SK-N-SH treated with all-trans-retinoic acid at 6 μM for 48 hours (cell line): ENCODE results near the gene CACNB4.

Experiments
- ATAC-seq: fragments of 200-7000 bp; cut with Tn5 transposase; 3 replicates; pipeline ENCODE4 v1.9.1; 2020; ENCODE audit warnings: mild to moderate bottlenecking, moderate library complexity
- ARNTL ChIP-seq: fragments of 450-650 bp; formaldehyde crosslinking; IDR thresholded peaks from 2 replicates; pipeline ENCODE4 v1.5.0; 2020; ENCODE audit warnings: low read depth, mild to moderate bottlenecking, moderate library complexity, borderline replicate concordance
- BACH2 ChIP-seq: fragments of 250-450 bp; sonication (Bioruptor Pico); IDR thresholded peaks from 2 replicates; pipeline ENCODE4 v1.9.0; 2021; ENCODE audit warnings: mild to moderate bottlenecking, borderline replicate concordance
- CSDC2 ChIP-seq: fragments of 250-450 bp; sonication (Bioruptor Pico); IDR thresholded peaks from 2 replicates; pipeline ENCODE4 v1.5.0; 2020; ENCODE audit warnings: mild to moderate bottlenecking, moderate library complexity
- ESRRG ChIP-seq: fragments of 250-450 bp; sonication (Bioruptor Pico); IDR thresholded peaks from 2 replicates; pipeline ENCODE4 v1.6.1; 2021; ENCODE audit warnings: mild to moderate bottlenecking
- GLIS3 ChIP-seq: fragments of 250-450 bp; sonication (Bioruptor Pico); IDR thresholded peaks from 2 replicates; pipeline ENCODE4 v1.5.0; 2020; ENCODE audit warnings: mild to moderate bottlenecking, moderate library complexity
- ISL1 ChIP-seq: fragments of 250-450 bp; sonication (Bioruptor Pico); IDR thresholded peaks from 2 replicates; pipeline ENCODE4 v2.1.2; 2022; ENCODE audit warnings: mild to moderate bottlenecking, moderate library complexity
- OSR1 ChIP-seq: fragments of 250-450 bp; sonication (Bioruptor Pico); IDR thresholded peaks from 2 replicates; pipeline ENCODE4 v1.8.0; 2022; ENCODE audit warnings: moderate library complexity, mild to moderate bottlenecking, inconsistent platforms
- PPARA ChIP-seq: fragments of 250-450 bp; sonication (Bioruptor Pico); IDR thresholded peaks from 2 replicates; pipeline ENCODE4 v1.5.0; 2020; ENCODE audit warnings: mild to moderate bottlenecking, borderline replicate concordance
- RARB ChIP-seq: fragments of 250-450 bp; sonication (Bioruptor Pico); IDR thresholded peaks from 2 replicates; pipeline ENCODE4 v1.8.0; 2021; ENCODE audit warnings: mild to moderate bottlenecking, moderate library complexity
- SNAI2 ChIP-seq: fragments of 250-450 bp; sonication (Bioruptor Pico); IDR thresholded peaks from 2 replicates; pipeline ENCODE4 v1.5.0; 2020; ENCODE audit warnings: mild to moderate bottlenecking, moderate library complexity
- TCF4 ChIP-seq: fragments of 250-450 bp; sonication (Bioruptor Pico); IDR thresholded peaks from 2 replicates; pipeline ENCODE4 v1.8.0; 2021; ENCODE audit warnings: mild to moderate bottlenecking, moderate library complexity, borderline replicate concordance
- TOX ChIP-seq: fragments of 250-450 bp; sonication (Bioruptor Pico); IDR thresholded peaks from 2 replicates; pipeline ENCODE4 v1.8.0; 2021; ENCODE audit warnings: mild to moderate bottlenecking, moderate library complexity, borderline replicate concordance
- ZC3H10 ChIP-seq: fragments of 250-450 bp; sonication (Bioruptor Pico); IDR thresholded peaks from 2 replicates; pipeline ENCODE4 v1.5.1; 2021; ENCODE audit warnings: mild to moderate bottlenecking, moderate library complexity
- ZFP3 ChIP-seq: fragments of 250-450 bp; sonication (Bioruptor Pico); IDR thresholded peaks from 2 replicates; pipeline ENCODE4 v1.5.0; 2020; ENCODE audit warnings: mild to moderate bottlenecking, moderate library complexity
- ZFP30 ChIP-seq: fragments of 450-650 bp; formaldehyde crosslinking; IDR thresholded peaks from 2 replicates; pipeline ENCODE4 v1.5.0; 2022; ENCODE audit warnings: mild to moderate bottlenecking, moderate library complexity
- ZNF565 ChIP-seq: fragments of 450-650 bp; formaldehyde crosslinking; conservative IDR thresholded peaks from 2 replicates; pipeline ENCODE4 v1.5.0; 2020; ENCODE audit warnings: low read depth, mild to moderate bottlenecking, moderate library complexity
- ZNF70 ChIP-seq: fragments of 450-650 bp; formaldehyde crosslinking; IDR thresholded peaks from 2 replicates; pipeline ENCODE4 v1.5.0; 2020; ENCODE audit warnings: mild to moderate bottlenecking, moderate library complexity
- ZNF8 ChIP-seq: fragments of 450-650 bp; formaldehyde crosslinking; IDR thresholded peaks from 2 replicates; pipeline ENCODE4 v1.5.0; 2020; ENCODE audit warnings: mild to moderate bottlenecking, moderate library complexity
- TF ChIP-seq, protein P1 (sequence below): fragments of 250-450 bp; sonication (Bioruptor Pico); IDR thresholded peaks from 2 replicates; pipeline ENCODE4 v1.5.1; 2021; ENCODE audit warnings: mild to moderate bottlenecking, moderate library complexity
- TF ChIP-seq, protein P2 (sequence below): fragments of 250-450 bp; sonication (Bioruptor Pico); IDR thresholded peaks from 2 replicates; pipeline ENCODE4 v1.5.1; 2020; ENCODE audit warnings: low read depth, mild to moderate bottlenecking, moderate library complexity
- TF ChIP-seq, protein P3 (sequence below): fragments of 250-450 bp; sonication (Bioruptor Pico); IDR thresholded peaks from 2 replicates; pipeline ENCODE4 v1.5.0; 2020; ENCODE audit warnings: mild to moderate bottlenecking, moderate library complexity
- TF ChIP-seq, protein P4 (sequence below): fragments of 250-450 bp; sonication (Bioruptor Pico); IDR thresholded peaks from 2 replicates; pipeline ENCODE4 v1.8.0; 2021; ENCODE audit warnings: low read depth, mild to moderate bottlenecking, moderate library complexity, borderline replicate concordance
- TF ChIP-seq, protein P5 (sequence below): fragments of 250-450 bp; sonication (Bioruptor Pico); IDR thresholded peaks from 2 replicates; pipeline ENCODE4 v1.8.0; 2020; ENCODE audit warnings: mild to moderate bottlenecking, moderate library complexity, borderline replicate concordance

The CACNB4 gene

DNA sequence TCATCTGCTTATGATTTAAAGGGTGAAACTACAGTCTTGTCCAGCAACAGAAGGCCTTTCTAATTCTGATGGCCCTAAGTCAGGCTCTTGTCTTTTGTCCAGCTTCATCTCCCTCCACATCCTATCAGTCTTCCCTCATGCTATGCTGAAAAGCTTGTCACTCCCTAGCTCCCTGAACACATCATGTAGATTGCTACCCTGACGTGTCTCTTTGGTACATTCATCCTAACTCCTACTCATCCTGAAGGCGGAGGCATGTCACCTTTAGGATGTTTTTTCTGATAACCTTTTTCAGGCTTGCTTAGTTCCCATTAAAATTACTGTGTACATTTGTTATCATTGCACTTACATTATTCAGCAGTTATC lies 192.2 kb downstream of the CACNB4 start:
- ATAC-seq: no peak
- TF ChIP-seq, protein P1, sequence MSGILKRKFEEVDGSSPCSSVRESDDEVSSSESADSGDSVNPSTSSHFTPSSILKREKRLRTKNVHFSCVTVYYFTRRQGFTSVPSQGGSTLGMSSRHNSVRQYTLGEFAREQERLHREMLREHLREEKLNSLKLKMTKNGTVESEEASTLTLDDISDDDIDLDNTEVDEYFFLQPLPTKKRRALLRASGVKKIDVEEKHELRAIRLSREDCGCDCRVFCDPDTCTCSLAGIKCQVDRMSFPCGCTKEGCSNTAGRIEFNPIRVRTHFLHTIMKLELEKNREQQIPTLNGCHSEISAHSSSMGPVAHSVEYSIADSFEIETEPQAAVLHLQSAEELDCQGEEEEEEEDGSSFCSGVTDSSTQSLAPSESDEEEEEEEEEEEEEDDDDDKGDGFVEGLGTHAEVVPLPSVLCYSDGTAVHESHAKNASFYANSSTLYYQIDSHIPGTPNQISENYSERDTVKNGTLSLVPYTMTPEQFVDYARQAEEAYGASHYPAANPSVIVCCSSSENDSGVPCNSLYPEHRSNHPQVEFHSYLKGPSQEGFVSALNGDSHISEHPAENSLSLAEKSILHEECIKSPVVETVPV (CRISPR knock-in tag): no peak
- TF ChIP-seq CSDC2 (CRISPR knock-in tag): no peak
- no peak for TF ChIP-seq PPARA (CRISPR knock-in tag)
- TF ChIP-seq SNAI2 (CRISPR knock-in tag): no peak
- TF ChIP-seq, protein P2, sequence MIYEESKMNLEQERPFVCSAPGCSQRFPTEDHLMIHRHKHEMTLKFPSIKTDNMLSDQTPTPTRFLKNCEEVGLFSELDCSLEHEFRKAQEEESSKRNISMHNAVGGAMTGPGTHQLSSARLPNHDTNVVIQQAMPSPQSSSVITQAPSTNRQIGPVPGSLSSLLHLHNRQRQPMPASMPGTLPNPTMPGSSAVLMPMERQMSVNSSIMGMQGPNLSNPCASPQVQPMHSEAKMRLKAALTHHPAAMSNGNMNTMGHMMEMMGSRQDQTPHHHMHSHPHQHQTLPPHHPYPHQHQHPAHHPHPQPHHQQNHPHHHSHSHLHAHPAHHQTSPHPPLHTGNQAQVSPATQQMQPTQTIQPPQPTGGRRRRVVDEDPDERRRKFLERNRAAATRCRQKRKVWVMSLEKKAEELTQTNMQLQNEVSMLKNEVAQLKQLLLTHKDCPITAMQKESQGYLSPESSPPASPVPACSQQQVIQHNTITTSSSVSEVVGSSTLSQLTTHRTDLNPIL: no peak
- no peak for TF ChIP-seq ZC3H10 (CRISPR knock-in tag)
- no peak for TF ChIP-seq ZNF565 (CRISPR knock-in tag)
- no peak for TF ChIP-seq ESRRG (CRISPR knock-in tag)
- TF ChIP-seq ARNTL: no peak
- TF ChIP-seq TCF4 (CRISPR knock-in tag): no peak
- TF ChIP-seq ZFP3 (CRISPR knock-in tag): no peak
- TF ChIP-seq, protein P3, sequence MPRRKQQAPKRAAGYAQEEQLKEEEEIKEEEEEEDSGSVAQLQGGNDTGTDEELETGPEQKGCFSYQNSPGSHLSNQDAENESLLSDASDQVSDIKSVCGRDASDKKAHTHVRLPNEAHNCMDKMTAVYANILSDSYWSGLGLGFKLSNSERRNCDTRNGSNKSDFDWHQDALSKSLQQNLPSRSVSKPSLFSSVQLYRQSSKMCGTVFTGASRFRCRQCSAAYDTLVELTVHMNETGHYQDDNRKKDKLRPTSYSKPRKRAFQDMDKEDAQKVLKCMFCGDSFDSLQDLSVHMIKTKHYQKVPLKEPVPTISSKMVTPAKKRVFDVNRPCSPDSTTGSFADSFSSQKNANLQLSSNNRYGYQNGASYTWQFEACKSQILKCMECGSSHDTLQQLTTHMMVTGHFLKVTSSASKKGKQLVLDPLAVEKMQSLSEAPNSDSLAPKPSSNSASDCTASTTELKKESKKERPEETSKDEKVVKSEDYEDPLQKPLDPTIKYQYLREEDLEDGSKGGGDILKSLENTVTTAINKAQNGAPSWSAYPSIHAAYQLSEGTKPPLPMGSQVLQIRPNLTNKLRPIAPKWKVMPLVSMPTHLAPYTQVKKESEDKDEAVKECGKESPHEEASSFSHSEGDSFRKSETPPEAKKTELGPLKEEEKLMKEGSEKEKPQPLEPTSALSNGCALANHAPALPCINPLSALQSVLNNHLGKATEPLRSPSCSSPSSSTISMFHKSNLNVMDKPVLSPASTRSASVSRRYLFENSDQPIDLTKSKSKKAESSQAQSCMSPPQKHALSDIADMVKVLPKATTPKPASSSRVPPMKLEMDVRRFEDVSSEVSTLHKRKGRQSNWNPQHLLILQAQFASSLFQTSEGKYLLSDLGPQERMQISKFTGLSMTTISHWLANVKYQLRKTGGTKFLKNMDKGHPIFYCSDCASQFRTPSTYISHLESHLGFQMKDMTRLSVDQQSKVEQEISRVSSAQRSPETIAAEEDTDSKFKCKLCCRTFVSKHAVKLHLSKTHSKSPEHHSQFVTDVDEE: no peak
- TF ChIP-seq BACH2 (CRISPR knock-in tag): no peak
- TF ChIP-seq, protein P4, sequence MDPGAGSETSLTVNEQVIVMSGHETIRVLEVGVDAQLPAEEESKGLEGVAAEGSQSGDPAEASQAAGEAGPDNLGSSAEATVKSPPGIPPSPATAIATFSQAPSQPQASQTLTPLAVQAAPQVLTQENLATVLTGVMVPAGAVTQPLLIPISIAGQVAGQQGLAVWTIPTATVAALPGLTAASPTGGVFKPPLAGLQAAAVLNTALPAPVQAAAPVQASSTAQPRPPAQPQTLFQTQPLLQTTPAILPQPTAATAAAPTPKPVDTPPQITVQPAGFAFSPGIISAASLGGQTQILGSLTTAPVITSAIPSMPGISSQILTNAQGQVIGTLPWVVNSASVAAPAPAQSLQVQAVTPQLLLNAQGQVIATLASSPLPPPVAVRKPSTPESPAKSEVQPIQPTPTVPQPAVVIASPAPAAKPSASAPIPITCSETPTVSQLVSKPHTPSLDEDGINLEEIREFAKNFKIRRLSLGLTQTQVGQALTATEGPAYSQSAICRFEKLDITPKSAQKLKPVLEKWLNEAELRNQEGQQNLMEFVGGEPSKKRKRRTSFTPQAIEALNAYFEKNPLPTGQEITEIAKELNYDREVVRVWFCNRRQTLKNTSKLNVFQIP (CRISPR knock-in tag): no peak
- TF ChIP-seq TOX (CRISPR knock-in tag): no peak
- no peak for TF ChIP-seq RARB (CRISPR knock-in tag)
- TF ChIP-seq GLIS3: no peak
- no peak for TF ChIP-seq ZNF8
- no peak for TF ChIP-seq ISL1 (CRISPR knock-in tag)
- no peak for TF ChIP-seq ZFP30 (CRISPR knock-in tag)
- TF ChIP-seq, all 23 proteins: peak for 0

DNA sequence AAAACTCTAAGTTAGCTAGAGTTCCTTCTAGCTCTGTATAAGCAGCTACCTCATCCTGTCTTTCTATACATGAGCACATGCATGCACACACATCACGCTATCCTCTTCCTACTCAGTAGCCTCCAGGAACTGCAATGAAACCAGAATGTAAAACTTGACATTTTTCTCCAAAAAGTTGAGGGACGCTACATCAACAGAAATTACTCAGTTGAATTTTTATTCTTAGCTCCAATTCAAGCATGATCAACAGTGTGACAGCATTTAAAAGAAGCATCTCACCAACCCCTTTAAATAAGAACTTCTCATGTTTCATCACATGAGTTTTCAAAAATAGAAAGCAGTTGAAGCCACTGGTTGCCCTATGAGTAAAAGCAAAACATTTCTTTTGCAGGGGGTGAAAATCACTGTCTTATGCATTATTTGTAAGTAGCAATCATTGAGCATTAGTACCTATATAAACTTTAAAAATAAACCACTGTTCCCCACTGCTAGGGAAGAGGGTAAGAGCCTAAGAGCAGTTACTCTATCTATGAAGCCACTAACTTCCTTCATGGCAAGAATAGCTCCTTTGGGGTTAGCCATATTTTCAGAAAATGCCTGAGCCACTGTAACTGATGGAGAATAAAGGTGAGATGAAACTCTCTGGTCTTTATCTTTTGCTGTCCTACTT lies 192.7 kb downstream of the CACNB4 start:
- ATAC-seq: no peak
- no peak for TF ChIP-seq ZFP30 (CRISPR knock-in tag)
- TF ChIP-seq ZNF8: no peak
- no peak for TF ChIP-seq ZNF70 (CRISPR knock-in tag)
- TF ChIP-seq, protein P5, sequence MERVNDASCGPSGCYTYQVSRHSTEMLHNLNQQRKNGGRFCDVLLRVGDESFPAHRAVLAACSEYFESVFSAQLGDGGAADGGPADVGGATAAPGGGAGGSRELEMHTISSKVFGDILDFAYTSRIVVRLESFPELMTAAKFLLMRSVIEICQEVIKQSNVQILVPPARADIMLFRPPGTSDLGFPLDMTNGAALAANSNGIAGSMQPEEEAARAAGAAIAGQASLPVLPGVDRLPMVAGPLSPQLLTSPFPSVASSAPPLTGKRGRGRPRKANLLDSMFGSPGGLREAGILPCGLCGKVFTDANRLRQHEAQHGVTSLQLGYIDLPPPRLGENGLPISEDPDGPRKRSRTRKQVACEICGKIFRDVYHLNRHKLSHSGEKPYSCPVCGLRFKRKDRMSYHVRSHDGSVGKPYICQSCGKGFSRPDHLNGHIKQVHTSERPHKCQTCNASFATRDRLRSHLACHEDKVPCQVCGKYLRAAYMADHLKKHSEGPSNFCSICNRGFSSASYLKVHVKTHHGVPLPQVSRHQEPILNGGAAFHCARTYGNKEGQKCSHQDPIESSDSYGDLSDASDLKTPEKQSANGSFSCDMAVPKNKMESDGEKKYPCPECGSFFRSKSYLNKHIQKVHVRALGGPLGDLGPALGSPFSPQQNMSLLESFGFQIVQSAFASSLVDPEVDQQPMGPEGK (CRISPR knock-in tag): no peak
- TF ChIP-seq ZNF565 (CRISPR knock-in tag): no peak
- no peak for TF ChIP-seq OSR1 (CRISPR knock-in tag)
- no peak for TF ChIP-seq ARNTL
- no peak for TF ChIP-seq GLIS3
- TF ChIP-seq CSDC2 (CRISPR knock-in tag): no peak
- no peak for TF ChIP-seq ESRRG (CRISPR knock-in tag)
- TF ChIP-seq ZFP3 (CRISPR knock-in tag): no peak
